IMR-90 (cell line): ENCODE results near the gene TTLL8. TPM values are rescaled to one million over a fixed set of nuclear protein-coding genes. Genes with fewer than 3 reads are reported as not detected.

Experiments used
- polyA plus RNA-seq, 3 experiments: library from polyadenylated mRNA; depleted of rRNA; stranded (reverse); fragments of >200 nt; gene quantifications; 2 replicates each; pipeline ENCODE4 v1.2.3, GENCODE V29; 2012; ENCODE audit warnings: low replicate concordance in 1 of 3
- total RNA-seq: library from RNA; depleted of rRNA; stranded (reverse); fragments of >200 nt; gene quantifications from 2 replicates; pipeline ENCODE4 v1.2.3, GENCODE V29; 2012; rRNA removed

Gene TTLL8
- total and polyA plus RNA-seq, 2 of the 4 experiments (the other 2 are of a cell fraction) = not detected

Other genes with a start within 250 kb of the TTLL8 start
- 10.0 and 10.8 TPM in 2 replicates for gene BRD1, start 230.4 kb downstream of the TTLL8 start, total RNA-seq
- 9.4 and 10.6 TPM in 2 replicates for gene BRD1, start 230.4 kb downstream of the TTLL8 start, polyA plus RNA-seq (2012; rRNA removed)
- gene ZBED4, start 204.5 kb downstream of the TTLL8 start, total RNA-seq = 9.3 and 10.6 TPM in 2 replicates
- gene ZBED4, start 204.5 kb downstream of the TTLL8 start, polyA plus RNA-seq (2012; rRNA removed) = 9.6 and 10.5 TPM in 2 replicates
- gene ALG12, start 139.9 kb downstream of the TTLL8 start, total RNA-seq = 5.6 and 7.2 TPM in 2 replicates
- gene ALG12, start 139.9 kb downstream of the TTLL8 start, polyA plus RNA-seq (2012; rRNA removed) = 10.9 and 11.2 TPM in 2 replicates
- 36.1 and 36.2 TPM in 2 replicates for gene CRELD2, start 139.7 kb downstream of the TTLL8 start, total RNA-seq
- gene CRELD2, start 139.7 kb downstream of the TTLL8 start, polyA plus RNA-seq (2012; rRNA removed) = 70.7 and 82.0 TPM in 2 replicates
- 8.6 and 10.3 TPM in 2 replicates for gene PIM3, start 97.5 kb downstream of the TTLL8 start, total RNA-seq
- 24.7 and 28.6 TPM in 2 replicates for gene PIM3, start 97.5 kb downstream of the TTLL8 start, polyA plus RNA-seq (2012; rRNA removed)
- gene IL17REL, start 45.5 kb downstream of the TTLL8 start, total RNA-seq = not detected in 2 replicates
- not detected in 2 replicates for gene IL17REL, start 45.5 kb downstream of the TTLL8 start, polyA plus RNA-seq (2012; rRNA removed)
- not detected in 2 replicates for gene MLC1, start 27.1 kb upstream of the TTLL8 start, total RNA-seq
- 0.07 and 0.10 TPM in 2 replicates for gene MLC1, start 27.1 kb upstream of the TTLL8 start, polyA plus RNA-seq (2012; rRNA removed)
- 0.72 and 0.83 TPM in 2 replicates for gene MOV10L1, start 31.7 kb upstream of the TTLL8 start, total RNA-seq
- gene MOV10L1, start 31.7 kb upstream of the TTLL8 start, polyA plus RNA-seq (2012; rRNA removed) = 0.83 and 1.4 TPM in 2 replicates
- under 0.01 and 0.18 TPM in 2 replicates for gene PANX2, start 112.4 kb upstream of the TTLL8 start, total RNA-seq
- 1.3 and 1.7 TPM in 2 replicates for gene PANX2, start 112.4 kb upstream of the TTLL8 start, polyA plus RNA-seq (2012; rRNA removed)
- gene TRABD, start 127.6 kb upstream of the TTLL8 start, total RNA-seq = 13.4 and 13.9 TPM in 2 replicates
- 42.7 and 45.3 TPM in 2 replicates for gene TRABD, start 127.6 kb upstream of the TTLL8 start, polyA plus RNA-seq (2012; rRNA removed)
- gene SELENOO, start 142.7 kb upstream of the TTLL8 start, total RNA-seq = 10.3 and 10.4 TPM in 2 replicates
- 21.4 and 22.9 TPM in 2 replicates for gene SELENOO, start 142.7 kb upstream of the TTLL8 start, polyA plus RNA-seq (2012; rRNA removed)
- 10.0 and 10.8 TPM in 2 replicates for gene TUBGCP6, start 186.7 kb upstream of the TTLL8 start, total RNA-seq
- gene TUBGCP6, start 186.7 kb upstream of the TTLL8 start, polyA plus RNA-seq (2012; rRNA removed) = 28.6 and 30.9 TPM in 2 replicates
- gene HDAC10, start 193.0 kb upstream of the TTLL8 start, total RNA-seq = 3.6 and 3.9 TPM in 2 replicates
- gene HDAC10, start 193.0 kb upstream of the TTLL8 start, polyA plus RNA-seq (2012; rRNA removed) = 35.2 and 35.7 TPM in 2 replicates
- gene MAPK12, start 203.4 kb upstream of the TTLL8 start, total RNA-seq = 35.6 and 41.0 TPM in 2 replicates
- gene MAPK12, start 203.4 kb upstream of the TTLL8 start, polyA plus RNA-seq (2012; rRNA removed) = 56.3 and 59.9 TPM in 2 replicates
- gene MAPK11, start 212.1 kb upstream of the TTLL8 start, total RNA-seq = 7.5 and 8.1 TPM in 2 replicates
- 14.4 and 16.6 TPM in 2 replicates for gene MAPK11, start 212.1 kb upstream of the TTLL8 start, polyA plus RNA-seq (2012; rRNA removed)
- 73.1 and 84.7 TPM in 2 replicates for gene PLXNB2, start 249.3 kb upstream of the TTLL8 start, total RNA-seq
- 202 and 220 TPM in 2 replicates for gene PLXNB2, start 249.3 kb upstream of the TTLL8 start, polyA plus RNA-seq (2012; rRNA removed)